ENCODE results near the gene FBRSL1. TPM values are rescaled to one million over a fixed set of nuclear protein-coding genes. Genes with fewer than 3 reads are reported as not detected.

The FBRSL1 gene
- total RNA-seq, 1 donor from 2014 or later, result 66.0 TPM

DNA sequence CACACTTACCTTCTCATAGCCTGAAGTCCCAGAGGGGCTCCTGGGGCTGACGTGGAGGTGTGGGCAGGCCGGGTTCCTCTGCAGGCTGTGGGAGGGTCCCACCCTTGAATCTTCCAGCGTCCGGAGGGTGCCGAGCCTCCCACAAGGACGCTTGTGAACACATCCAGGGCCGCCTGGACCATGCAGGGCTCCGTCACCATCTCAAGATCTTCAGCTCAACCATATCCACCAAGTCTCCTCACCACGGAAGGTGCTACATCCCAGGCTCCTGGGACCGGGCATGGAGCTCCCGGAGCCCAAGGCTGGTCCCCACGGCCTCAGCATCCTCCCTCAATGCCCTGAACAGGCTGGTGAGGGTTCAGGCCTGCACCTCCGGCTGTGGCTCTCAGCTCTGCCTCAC lies 10.7 kb upstream of the FBRSL1 start:
- H3K9me3 ChIP-seq (replicated peaks), result no peaks in the 10 kb centered on the region

GRCh38 chr12:132479938-132480622 lies 9.9 kb upstream of the FBRSL1 start:
- Histone ChIP-seq H3K27me3 (ENCODE audit: low read depth) (peaks cover 50% of the 10 kb centered on the region), H3K27ac (replicated peaks) (no peak overlapping the region), H3K4me3 (no peak overlapping the region), H3K36me3 (no peaks in the 10 kb centered on the region), H3K4me1 (no peaks in the 10 kb centered on the region), H3K9me3 (replicated peaks) (no peaks in the 10 kb centered on the region)
- intact Hi-C loops (cut with micrococcal nuclease), result no loop called here
- no peak for DNase-seq
- TF ChIP-seq CTCF (IDR thresholded peaks at IDR 0.05; ENCODE audit: borderline replicate concordance), result no peak

More for the DNA sequence above, 10.7 kb upstream of the FBRSL1 start:
- H3K4me3 ChIP-seq, result no peak overlapping the region
- H3K27ac ChIP-seq (replicated peaks), result no peak overlapping the region
- no peak for DNase-seq
- no peaks in the 10 kb centered on the region for H3K4me1 ChIP-seq
- H3K36me3 ChIP-seq, result no peaks in the 10 kb centered on the region
- peaks cover 50% of the 10 kb centered on the region for H3K27me3 ChIP-seq (ENCODE audit: low read depth)
- intact Hi-C loops (cut with micrococcal nuclease), result no loop called here
- TF ChIP-seq CTCF (IDR thresholded peaks at IDR 0.05; ENCODE audit: borderline replicate concordance), result no peak

DNA sequence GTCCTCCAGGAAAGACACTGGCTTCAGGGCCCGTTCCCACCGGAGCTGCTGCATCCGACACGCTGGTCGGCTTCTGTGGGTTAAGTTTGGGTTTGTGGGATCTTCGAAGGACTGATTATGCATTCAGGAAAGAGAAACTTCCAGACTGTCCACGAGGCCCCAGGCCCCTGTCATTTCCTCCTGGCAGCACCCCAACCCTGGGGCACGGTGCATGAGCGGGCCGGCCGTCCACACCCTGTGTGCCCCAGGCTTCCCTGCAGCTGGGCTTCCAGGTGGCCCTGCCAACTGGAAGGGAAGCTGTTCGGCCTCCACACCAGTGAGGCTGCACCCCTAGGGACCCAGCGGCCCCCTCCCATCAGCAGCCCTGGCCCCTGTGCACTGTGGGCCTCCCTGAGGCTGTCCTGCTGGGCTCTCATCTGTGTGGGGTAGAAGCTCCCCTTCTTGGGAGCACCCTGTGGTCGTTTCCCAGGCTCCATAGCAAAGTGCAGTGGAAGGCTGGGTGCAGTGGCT lies 9.3 kb upstream of the FBRSL1 start:
- H3K27ac ChIP-seq (replicated peaks), result no peak overlapping the region

DNA sequence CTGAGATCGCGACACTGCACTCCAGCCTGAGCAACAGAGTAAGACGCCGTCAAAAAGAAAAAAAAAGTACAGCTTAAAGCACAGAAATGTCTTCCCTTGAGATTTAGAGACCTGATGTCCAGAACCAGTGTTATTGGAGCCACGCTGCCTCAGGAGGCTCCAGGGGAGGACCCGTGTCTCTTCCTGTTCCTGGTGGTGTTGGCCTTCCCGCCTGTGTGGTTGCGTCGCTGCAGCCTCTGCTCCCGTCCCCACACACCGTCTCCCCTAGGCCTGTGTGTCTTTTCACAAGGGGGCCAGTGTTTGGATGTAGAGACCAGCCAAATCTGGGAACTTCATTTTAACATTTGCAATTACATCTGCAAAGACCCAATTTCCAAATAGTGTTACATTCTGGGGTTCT lies 8.6 kb upstream of the FBRSL1 start:
- no peaks in the 10 kb centered on the region for H3K36me3 ChIP-seq
- H3K4me3 ChIP-seq, result no peak overlapping the region
- TF ChIP-seq CTCF (IDR thresholded peaks at IDR 0.05; ENCODE audit: borderline replicate concordance), result no peak
- H3K27me3 ChIP-seq (ENCODE audit: low read depth), result peaks cover 50% of the 10 kb centered on the region
- H3K27ac ChIP-seq (replicated peaks), result no peak overlapping the region
- H3K4me1 ChIP-seq, result no peaks in the 10 kb centered on the region
- no peaks in the 10 kb centered on the region for H3K9me3 ChIP-seq (replicated peaks)
- intact Hi-C loops (cut with micrococcal nuclease), result no loop called here
- DNase-seq, result no peak

More for the DNA sequence above, 9.3 kb upstream of the FBRSL1 start:
- intact Hi-C loops (cut with micrococcal nuclease), result no loop called here
- no peak for TF ChIP-seq CTCF (IDR thresholded peaks at IDR 0.05; ENCODE audit: borderline replicate concordance)
- DNase-seq, result no peak
- Histone ChIP-seq H3K9me3 (replicated peaks) (no peaks in the 10 kb centered on the region), H3K4me3 (no peak overlapping the region), H3K4me1 (no peaks in the 10 kb centered on the region), H3K27me3 (ENCODE audit: low read depth) (peaks cover 50% of the 10 kb centered on the region), H3K36me3 (no peaks in the 10 kb centered on the region)

- H3K4me1 ChIP-seq, result no peaks in the 10 kb centered on the region
- no peak for DNase-seq
- H3K36me3 ChIP-seq, result no peaks in the 10 kb centered on the region
- no peak overlapping the region for H3K27ac ChIP-seq (replicated peaks)
- H3K9me3 ChIP-seq (replicated peaks), result no peaks in the 10 kb centered on the region
- no peak overlapping the region for H3K4me3 ChIP-seq
- TF ChIP-seq CTCF (IDR thresholded peaks at IDR 0.05; ENCODE audit: borderline replicate concordance), result no peak
- intact Hi-C loops (cut with micrococcal nuclease), result no loop called here
- H3K27me3 ChIP-seq (ENCODE audit: low read depth), result peaks cover 50% of the 10 kb centered on the region
Measured at GRCh38 chr12:132481771-132482745, 7.9 kb upstream of the FBRSL1 start.

Data from left ventricle myocardium inferior (tissue), 1 donor.